Gastroesophageal sphincter (tissue), 4 donors: ENCODE results near the gene PIGR. TPM values are rescaled to one million over a fixed set of nuclear protein-coding genes. Genes with fewer than 3 reads are reported as not detected.

Source experiments
- ATAC-seq: fragments of 150-250 bp; one replicate; pipeline ENCODE4 v1.9.1; 2016; ENCODE audit warnings: mild to moderate bottlenecking, moderate library complexity
- H3K27ac ChIP-seq, 4 donors: fragments of 200-600 bp; sonication (generic) in 3 of 4; 1 replicate in 3 of 4; 2 replicates in 1 of 4; pipeline ENCODE4 v1.5.1; 2016 to 2019
- H3K27me3 ChIP-seq: fragments of 200-600 bp; sonication (generic); one replicate; pipeline ENCODE4 v1.5.1; 2019
- H3K36me3 ChIP-seq, 2 donors: fragments of 200-600 bp; sonication (generic); one replicate each; pipeline ENCODE4 v1.5.1; 2019; ENCODE audit warnings: control low read depth in 1 of 2
- H3K4me1 ChIP-seq, 3 donors: fragments of 200-600 bp; sonication (generic); 1 replicate in 2 of 3; 2 replicates in 1 of 3; pipeline ENCODE4 v1.5.1; 2016 to 2019; ENCODE audit warnings: control low read depth in 2 of 3
- H3K4me3 ChIP-seq, 2 donors: fragments of 200-600 bp; sonication (generic); one replicate each; pipeline ENCODE4 v1.5.1; 2019; ENCODE audit warnings: mild to moderate bottlenecking in 1 of 2, moderate library complexity in 1 of 2
- H3K9me3 ChIP-seq, 3 donors: fragments of 200-600 bp; sonication (generic); one replicate each; pipeline ENCODE4 v1.5.1; 2017 to 2019; ENCODE audit warnings: control low read depth in 2 of 3
- EP300 ChIP-seq: sonication (generic); formaldehyde crosslinking; IDR thresholded peaks from one replicate; pipeline ENCODE4 v1.6.1; 2017; ENCODE audit warnings: antibody characterized with exemption, mild to moderate bottlenecking
- POLR2A ChIP-seq, 2 donors: fragments of 450-650 bp; IDR thresholded peaks; one replicate each; pipeline ENCODE4 v1.6.1; 2017; ENCODE audit warnings: antibody characterized with exemption in 2 of 2, mild to moderate bottlenecking in 2 of 2, moderate library complexity in 1 of 2
- POLR2AphosphoS5 ChIP-seq: sonication (generic); formaldehyde crosslinking; IDR thresholded peaks from one replicate; pipeline ENCODE4 v1.6.1; 2017; ENCODE audit warnings: antibody characterized with exemption
- WGBS, 2 donors: methylation state at CpG; one replicate each; pipeline ENCODE4 v1.1.5; 2018; ENCODE audit warnings: low coverage in 1 of 2; 5-methylcytosine and 5-hydroxymethylcytosine counted together
- total RNA-seq, 4 donors: library from RNA; depleted of rRNA; stranded (reverse); fragments of >200 nt; gene quantifications; one replicate each; pipeline ENCODE4 v1.1.0, GENCODE V29; 2016
- TF ChIP-seq, protein P1 (sequence below), 4 experiments: fragments of 200-600 bp in 2 of 4; fragments of 450-650 bp in 2 of 4; sonication (generic) in 1 of 4; IDR thresholded peaks; one replicate each; pipeline ENCODE4 v1.5.1; 2017 to 2019; ENCODE audit warnings: antibody characterized with exemption in 4 of 4, mild to moderate bottlenecking in 2 of 4, moderate library complexity in 2 of 4

Gene PIGR
- total RNA-seq, 4 donors from 2014 or later: 0.16 to 256 (median 0.35) TPM

GRCh38 chr1:206961668-206962067 is 15.4 kb upstream of the PIGR start:
- H3K36me3 ChIP-seq: no peaks in the 10 kb centered on the region
- H3K27ac ChIP-seq: no peak overlapping the region
- H3K4me1 ChIP-seq: no peaks in the 10 kb centered on the region
- no peaks in the 10 kb centered on the region for H3K9me3 ChIP-seq
- ATAC-seq: no peak
- TF ChIP-seq EP300: no peak
- TF ChIP-seq POLR2AphosphoS5: no peak
- TF ChIP-seq, protein P1, sequence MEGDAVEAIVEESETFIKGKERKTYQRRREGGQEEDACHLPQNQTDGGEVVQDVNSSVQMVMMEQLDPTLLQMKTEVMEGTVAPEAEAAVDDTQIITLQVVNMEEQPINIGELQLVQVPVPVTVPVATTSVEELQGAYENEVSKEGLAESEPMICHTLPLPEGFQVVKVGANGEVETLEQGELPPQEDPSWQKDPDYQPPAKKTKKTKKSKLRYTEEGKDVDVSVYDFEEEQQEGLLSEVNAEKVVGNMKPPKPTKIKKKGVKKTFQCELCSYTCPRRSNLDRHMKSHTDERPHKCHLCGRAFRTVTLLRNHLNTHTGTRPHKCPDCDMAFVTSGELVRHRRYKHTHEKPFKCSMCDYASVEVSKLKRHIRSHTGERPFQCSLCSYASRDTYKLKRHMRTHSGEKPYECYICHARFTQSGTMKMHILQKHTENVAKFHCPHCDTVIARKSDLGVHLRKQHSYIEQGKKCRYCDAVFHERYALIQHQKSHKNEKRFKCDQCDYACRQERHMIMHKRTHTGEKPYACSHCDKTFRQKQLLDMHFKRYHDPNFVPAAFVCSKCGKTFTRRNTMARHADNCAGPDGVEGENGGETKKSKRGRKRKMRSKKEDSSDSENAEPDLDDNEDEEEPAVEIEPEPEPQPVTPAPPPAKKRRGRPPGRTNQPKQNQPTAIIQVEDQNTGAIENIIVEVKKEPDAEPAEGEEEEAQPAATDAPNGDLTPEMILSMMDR (IDR thresholded peaks at IDR 0.05): no peak
- no peak for TF ChIP-seq POLR2A (IDR thresholded peaks at IDR 0.05)
- no peak overlapping the region for H3K4me3 ChIP-seq
- WGBS, 2 donors: 84 to 100% methylated on average over 2 to 3 of the region's 3 CpGs
- no peaks in the 10 kb centered on the region for H3K27me3 ChIP-seq

- no peaks in the 10 kb centered on the region for H3K27me3 ChIP-seq
- H3K4me3 ChIP-seq: no peak overlapping the region
- H3K9me3 ChIP-seq: no peaks in the 10 kb centered on the region
- 88% methylated on average over 3 of the region's 6 CpGs; no CpG with 5 or more reads in 1 of the 2 donors for WGBS, 2 donors
- H3K27ac ChIP-seq: no peak overlapping the region
- no peak for ATAC-seq
- TF ChIP-seq EP300 (no peak), POLR2A (IDR thresholded peaks at IDR 0.05) (no peak), POLR2AphosphoS5 (no peak)
- TF ChIP-seq, protein P1 (IDR thresholded peaks at IDR 0.05): no peak
- H3K4me1 ChIP-seq: no peaks in the 10 kb centered on the region
- H3K36me3 ChIP-seq: no peaks in the 10 kb centered on the region
Measured at GRCh38 chr1:206960676-206961386, 14.6 kb upstream of the PIGR start.

GRCh38 chr1:206958144-206958543 is 11.9 kb upstream of the PIGR start:
- Histone ChIP-seq H3K27me3 (no peaks in the 10 kb centered on the region), H3K9me3 (no peaks in the 10 kb centered on the region), H3K4me3 (no peak overlapping the region), H3K27ac (no peak overlapping the region), H3K4me1 (no peaks in the 10 kb centered on the region), H3K36me3 (no peaks in the 10 kb centered on the region)
- TF ChIP-seq EP300 (no peak), POLR2AphosphoS5 (no peak), POLR2A (IDR thresholded peaks at IDR 0.05) (no peak)
- TF ChIP-seq, protein P1 (IDR thresholded peaks at IDR 0.05): no peak
- no peak for ATAC-seq
- WGBS, 2 donors: 90% methylated on average over 2 of the region's 2 CpGs; no CpG with 5 or more reads in 1 of the 2 donors

- H3K36me3 ChIP-seq: no peaks in the 10 kb centered on the region
- no peaks in the 10 kb centered on the region for H3K9me3 ChIP-seq
- no peak for TF ChIP-seq POLR2AphosphoS5
- no peak for TF ChIP-seq EP300
- TF ChIP-seq, protein P1 (IDR thresholded peaks at IDR 0.05): no peak
- TF ChIP-seq POLR2A (IDR thresholded peaks at IDR 0.05): no peak
- no peaks in the 10 kb centered on the region for H3K4me1 ChIP-seq
- H3K27me3 ChIP-seq: no peaks in the 10 kb centered on the region
- H3K4me3 ChIP-seq: no peak overlapping the region
- H3K27ac ChIP-seq: no peak overlapping the region
- 80% methylated on average over 5 of the region's 5 CpGs; no CpG with 5 or more reads in 1 of the 2 donors for WGBS, 2 donors
- no peak for ATAC-seq
Measured at GRCh38 chr1:206957639-206958038, 11.4 kb upstream of the PIGR start.
